PC-3 (cell line): ENCODE results near the gene RNF4.

Source experiments
- CTCF ChIP-seq: fragments of 300-600 bp; sonication (generic); conservative IDR thresholded peaks from 2 replicates; pipeline ENCODE4 v1.5.1; 2017; ENCODE audit warnings: antibody characterized with exemption, low read depth, mild to moderate bottlenecking, low read length
- EZH2 ChIP-seq: fragments of 300-600 bp; sonication (generic); IDR thresholded peaks from one replicate; pipeline ENCODE4 v1.6.1; 2017; ENCODE audit warnings: antibody characterized with exemption, mild to moderate bottlenecking, low read length; ENCODE audit not compliant: unreplicated experiment
- EZH2phosphoT487 ChIP-seq: fragments of 300-600 bp; sonication (generic); IDR thresholded peaks from 2 replicates; pipeline ENCODE4 v1.6.1; 2018; ENCODE audit warnings: mild to moderate bottlenecking, antibody characterized with exemption, low read length, borderline replicate concordance

GRCh38 chr4:2445130-2445529 lies 23.8 kb upstream of the RNF4 start:
- no peak for TF ChIP-seq CTCF
- TF ChIP-seq EZH2phosphoT487, result no peak
- TF ChIP-seq EZH2, result no peak
